Erythroblast (primary cell): ENCODE results near the gene TRIM49D1.
"Not testable (repeated sequence)": the region's sequence is repeated elsewhere in the genome, so short reads cannot be mapped to it uniquely, and the experiment has no call there.

Source experiments
- GATA1 ChIP-seq: IDR thresholded peaks from 2 replicates; pipeline ENCODE4 v1.6.1; 2011; ENCODE audit warnings: low read depth, mild to moderate bottlenecking, control low read depth, low read length, moderate library complexity
- POLR2A ChIP-seq: IDR thresholded peaks from 2 replicates; pipeline ENCODE4 v1.6.1; 2011; ENCODE audit warnings: mild to moderate bottlenecking, low read length

GRCh38 chr11:89872588-89872987 is 49.5 kb downstream of the TRIM49D1 start:
- TF ChIP-seq POLR2A, GATA1: not testable (repeated sequence)
